DLD1 (cell line): ENCODE data around the gene TENM4.

Source experiments
- in situ Hi-C: cut with HindIII; loops from 2 replicates; pipeline ENCODE4 v1.10.0; 2017; ENCODE audit warnings: low sequenced_read_pairs

Gene TENM4

DNA sequence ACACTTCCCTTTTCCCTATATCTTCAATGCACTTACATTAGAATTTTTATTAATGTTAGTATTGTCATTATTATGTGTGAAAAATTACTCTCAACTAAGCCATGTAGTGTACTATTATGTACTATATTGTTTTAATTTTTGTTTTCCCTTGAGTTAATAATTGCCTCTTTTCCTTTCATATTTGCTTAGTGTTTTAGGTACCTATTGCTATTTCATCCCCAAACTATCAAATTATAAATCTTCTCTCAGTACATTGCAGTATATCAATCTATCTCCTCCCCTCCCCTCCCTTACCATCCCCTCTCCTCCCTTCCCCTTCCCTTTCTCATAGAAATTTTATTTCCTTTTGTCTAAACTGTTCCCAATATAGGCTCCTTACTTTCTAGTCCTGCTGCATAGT, 12.8 kb upstream of the TENM4 start:
- in situ Hi-C loops: no loop called here

GRCh38 chr11:79449040-79449439, 8.2 kb upstream of the TENM4 start:
- in situ Hi-C loops: no loop called here

DNA sequence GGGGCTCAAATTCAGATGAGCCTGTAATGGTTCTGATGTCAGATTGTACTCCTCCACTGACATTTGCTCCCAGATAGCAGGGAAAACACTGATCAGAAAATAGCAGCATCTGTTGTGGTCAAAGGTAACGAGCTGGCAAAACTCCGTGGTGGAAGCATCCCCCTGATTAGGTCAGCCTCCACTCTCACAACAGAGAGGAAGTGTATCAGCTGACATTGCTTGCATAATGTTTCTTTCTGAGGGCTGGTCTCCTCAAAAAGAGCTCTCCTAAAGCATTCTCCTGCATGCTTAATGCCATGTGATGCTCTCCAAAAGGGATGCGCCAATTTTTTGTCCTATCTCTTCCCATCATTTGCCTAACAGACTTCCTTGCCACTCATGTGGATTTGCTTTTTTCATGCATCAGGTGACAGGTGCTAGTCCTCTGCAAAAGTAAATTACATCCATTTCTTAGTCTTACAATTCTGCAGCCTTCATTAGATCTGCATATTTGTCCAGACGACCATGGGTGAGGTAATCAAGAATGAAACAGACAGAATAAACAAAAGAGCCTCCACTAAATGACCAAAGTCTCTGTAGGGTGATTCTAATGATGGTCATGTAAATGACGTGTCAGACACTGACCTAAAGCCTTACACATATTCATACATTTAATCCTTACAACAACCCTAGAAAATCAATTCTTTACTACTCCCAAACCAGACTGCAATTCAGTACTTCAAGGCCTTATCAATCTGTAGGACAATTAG, 6.4 kb upstream of the TENM4 start:
- in situ Hi-C loops: no loop called here

- in situ Hi-C loops: no loop called here
Measured at GRCh38 chr11:79444923-79445322, 4.1 kb upstream of the TENM4 start.

- in situ Hi-C loops: no loop called here
Measured at GRCh38 chr11:79441461-79441875, 638 bp upstream of the TENM4 start.

GRCh38 chr11:79439886-79440570, 802 bp downstream of the TENM4 start:
- in situ Hi-C loops: no loop called here

GRCh38 chr11:79439410-79439885, 1.4 kb downstream of the TENM4 start:
- in situ Hi-C loops: no loop called here

DNA sequence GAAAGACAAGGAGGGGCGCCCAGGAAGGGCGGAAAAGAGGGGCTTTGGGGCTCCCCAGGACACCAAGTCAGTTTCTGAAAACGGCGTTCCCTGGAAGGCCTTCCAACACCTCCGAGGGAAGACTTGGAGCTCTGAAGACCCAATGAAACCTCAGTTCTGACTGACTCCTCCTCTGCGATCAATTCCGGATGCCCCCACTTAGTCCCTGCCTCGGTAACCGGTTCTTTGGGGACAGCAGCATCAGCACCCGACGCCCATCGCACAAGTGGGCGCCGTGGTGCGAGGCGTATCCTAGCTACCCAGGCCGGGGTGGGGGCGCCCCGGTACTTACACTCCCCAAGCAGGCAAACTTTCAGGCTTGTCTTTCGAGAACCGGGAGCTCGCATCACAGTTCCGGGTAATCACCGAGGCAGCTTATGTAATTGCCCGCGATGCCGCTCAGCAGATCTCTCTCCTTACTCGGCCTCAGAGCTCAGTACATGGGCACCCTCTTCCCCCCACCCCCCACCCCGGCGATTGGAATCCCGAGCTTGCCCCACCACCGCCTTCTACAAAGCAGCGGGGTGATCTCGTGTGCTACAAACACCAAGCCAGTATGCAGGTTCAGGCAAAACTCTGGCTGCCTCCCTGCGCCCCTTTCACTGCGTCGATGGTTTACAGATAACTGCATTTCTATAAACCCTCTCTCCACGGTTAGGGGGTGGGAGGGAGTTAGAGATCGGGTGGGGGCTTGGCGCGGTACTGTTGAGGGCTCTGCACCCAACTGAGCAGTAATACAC, 2.0 kb downstream of the TENM4 start:
- in situ Hi-C loops: no loop called here

- in situ Hi-C loops: no loop called here
Measured at GRCh38 chr11:79437981-79438630, 2.7 kb downstream of the TENM4 start.

DNA sequence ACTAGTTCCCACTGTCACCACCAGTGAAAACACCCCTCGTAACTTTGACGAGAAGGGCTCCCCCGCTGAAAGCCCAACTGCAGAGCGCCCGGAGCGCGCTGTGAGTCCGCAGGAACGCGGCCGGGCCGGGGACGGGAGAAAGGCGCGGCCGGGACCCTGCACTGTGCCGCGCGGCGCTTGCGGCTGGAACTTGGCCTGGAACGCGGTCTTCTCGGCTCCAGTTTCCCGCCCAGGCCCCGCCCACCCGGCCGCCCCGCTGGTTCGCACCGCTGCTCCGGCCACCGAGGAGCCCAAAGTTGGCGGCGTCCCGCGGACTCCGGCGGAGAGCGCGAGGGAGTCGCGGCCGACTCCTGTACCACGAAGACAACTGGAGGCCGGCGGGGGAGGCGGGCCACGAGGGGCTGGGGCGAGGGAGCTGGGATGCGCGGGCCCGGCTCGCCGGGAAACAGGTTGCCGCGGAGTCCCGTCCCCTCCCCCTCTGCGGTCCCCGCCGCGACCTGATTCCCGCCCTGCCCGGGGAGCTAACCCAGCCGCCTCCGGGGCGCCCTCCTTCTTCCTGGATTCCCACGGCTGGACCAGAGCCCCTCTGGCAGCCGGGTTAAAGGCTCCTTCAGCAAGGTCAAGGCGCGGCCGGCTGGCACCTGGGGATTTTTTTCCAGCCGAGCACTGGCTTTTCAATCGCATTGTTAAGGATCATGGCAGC, 3.4 kb downstream of the TENM4 start:
- in situ Hi-C loops: no loop called here

GRCh38 chr11:79436919-79437277, 3.9 kb downstream of the TENM4 start:
- in situ Hi-C loops: no loop called here

- in situ Hi-C loops: no loop called here
Measured at GRCh38 chr11:79434283-79434682, 6.5 kb downstream of the TENM4 start.

DNA sequence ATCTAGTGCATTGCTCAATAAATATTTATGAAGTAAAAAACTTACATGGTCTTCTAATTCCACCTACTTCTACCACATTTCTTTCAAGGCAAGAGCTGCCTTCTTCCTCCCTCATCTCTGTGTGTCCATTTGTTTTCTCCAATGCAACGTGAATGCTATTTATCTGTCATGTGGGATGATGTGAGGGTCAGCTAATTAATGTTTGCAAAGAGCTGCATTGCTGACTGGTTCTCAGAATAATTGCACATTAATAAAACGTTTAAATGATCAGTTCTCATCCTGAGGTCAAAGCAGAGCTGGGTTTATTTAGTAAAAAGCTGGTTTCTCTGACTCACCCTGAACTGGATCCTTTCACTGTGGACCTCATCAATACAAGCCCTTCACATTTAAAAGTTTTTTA, 8.7 kb downstream of the TENM4 start:
- in situ Hi-C loops: no loop called here

- in situ Hi-C loops: no loop called here
Measured at GRCh38 chr11:79431535-79431934, 9.3 kb downstream of the TENM4 start.

DNA sequence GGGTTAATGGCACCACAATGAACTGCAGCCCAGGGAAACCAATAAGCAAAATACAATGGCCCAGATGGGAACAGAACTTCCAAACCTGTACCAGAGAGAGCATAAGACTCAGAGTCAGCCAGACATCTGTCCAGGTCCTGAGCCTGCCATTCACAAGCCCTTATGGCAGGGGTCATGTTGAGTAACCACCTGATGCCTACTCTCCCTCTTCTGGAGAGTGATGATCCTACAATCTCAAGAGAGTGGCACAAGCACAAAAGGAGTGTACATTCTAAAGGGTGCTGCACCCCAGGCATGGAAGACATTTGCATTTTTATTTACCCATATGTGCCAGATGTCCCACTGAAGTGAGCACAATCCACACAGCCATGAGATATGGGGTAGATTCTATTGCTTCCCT, 10.6 kb downstream of the TENM4 start:
- in situ Hi-C loops: no loop called here

DNA sequence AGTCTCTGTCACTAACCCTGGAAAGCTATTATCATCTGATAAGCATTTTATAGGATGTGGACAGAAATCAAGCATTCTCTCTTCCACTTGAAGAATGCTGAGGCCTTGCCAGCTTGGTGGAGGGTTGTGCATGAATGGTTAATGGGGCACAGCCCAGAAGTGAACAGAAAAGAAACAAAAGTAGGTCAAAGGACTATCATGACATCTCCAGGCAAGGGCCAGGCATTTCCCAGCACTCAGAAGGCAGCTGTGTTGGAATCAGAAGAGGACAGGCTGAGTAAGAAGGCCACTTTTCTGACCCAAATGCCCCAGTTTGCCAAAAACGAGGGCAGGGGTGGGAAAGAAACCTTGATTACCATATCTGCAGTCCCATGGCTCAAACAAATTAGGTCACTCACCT, 12.4 kb downstream of the TENM4 start:
- in situ Hi-C loops: no loop called here

DNA sequence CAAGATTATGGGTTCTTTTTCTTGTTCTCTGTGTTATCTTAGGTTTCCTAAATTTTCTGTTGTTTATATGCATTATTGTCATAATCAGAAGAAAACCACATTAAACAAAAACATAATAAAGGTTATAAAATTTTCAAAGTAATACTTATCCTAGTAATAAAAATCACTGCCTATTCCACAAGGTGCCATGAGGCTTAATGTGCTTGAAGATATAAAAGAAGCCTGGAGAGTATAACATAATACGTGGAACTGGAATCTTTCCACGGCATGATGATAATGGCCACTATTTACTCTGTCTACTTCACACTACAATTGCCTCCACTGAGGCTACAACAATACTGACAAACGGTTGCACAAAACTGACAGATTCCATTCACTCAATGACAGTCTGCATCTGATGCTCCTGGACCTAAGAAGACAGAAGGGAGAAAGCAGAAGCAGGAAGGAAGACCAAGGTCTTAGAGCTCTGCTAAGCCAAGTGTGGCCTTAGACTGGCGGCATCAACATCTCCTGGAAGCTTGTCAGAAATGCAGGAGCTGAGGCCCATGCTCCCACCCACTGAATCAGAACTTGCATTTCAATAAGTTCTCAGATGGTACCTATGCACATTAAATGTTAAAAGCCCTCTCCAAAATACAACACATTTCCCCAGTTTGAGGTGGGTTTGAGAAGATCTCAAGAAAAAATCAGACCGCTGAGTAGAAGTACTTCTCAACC, 13.1 kb downstream of the TENM4 start:
- in situ Hi-C loops: no loop called here

- in situ Hi-C loops: no loop called here
Measured at GRCh38 chr11:79427126-79427525, 13.7 kb downstream of the TENM4 start.

- in situ Hi-C loops: no loop called here
Measured at GRCh38 chr11:79425463-79425862, 15.4 kb downstream of the TENM4 start.

- in situ Hi-C loops: no loop called here
Measured at GRCh38 chr11:79423736-79424135, 17.1 kb downstream of the TENM4 start.
